Osteoblast (primary cell): ENCODE results near the gene NLRP14. TPM values are rescaled to one million over a fixed set of nuclear protein-coding genes. Genes with fewer than 3 reads are reported as not detected.

ENCODE experiments used
- DNase-seq: peaks from one replicate; pipeline ENCODE4 v3.0.0; 2011; ENCODE audit warnings: low spot score, mixed read lengths; ENCODE audit not compliant: insufficient read length; ENCODE audit errors: missing footprints
- H2AFZ ChIP-seq: 2 replicates; pipeline ENCODE4 v1.6.0; 2011; ENCODE audit warnings: mild to moderate bottlenecking, low read length
- H3K27ac ChIP-seq: 2 replicates; pipeline ENCODE4 v1.5.1; 2011; ENCODE audit warnings: mild to moderate bottlenecking, low read depth, low read length, moderate library complexity
- H3K27me3 ChIP-seq: 2 replicates; pipeline ENCODE4 v1.6.0; 2012; ENCODE audit warnings: mild to moderate bottlenecking, control low read depth, inconsistent platforms, low read length, moderate library complexity; ENCODE audit not compliant: insufficient read depth
- H3K36me3 ChIP-seq: 2 replicates; pipeline ENCODE4 v1.5.1; 2011; ENCODE audit warnings: mild to moderate bottlenecking, low read length, control low read depth, moderate library complexity; ENCODE audit not compliant: insufficient read depth
- H3K4me1 ChIP-seq: 2 replicates; pipeline ENCODE4 v1.5.1; 2011; ENCODE audit warnings: mild to moderate bottlenecking, low read length, control low read depth, moderate library complexity; ENCODE audit not compliant: insufficient read depth
- H3K4me2 ChIP-seq: 2 replicates; pipeline ENCODE4 v1.6.0; 2011; ENCODE audit warnings: mild to moderate bottlenecking, low read length; ENCODE audit not compliant: insufficient read depth
- H3K4me3 ChIP-seq: fragments of 200-600 bp; sonication (generic); 3 replicates; pipeline ENCODE4 v1.5.1; 2012; ENCODE audit warnings: mild to moderate bottlenecking, low read length, inconsistent platforms; ENCODE audit not compliant: insufficient read depth
- H3K79me2 ChIP-seq: 2 replicates; pipeline ENCODE4 v1.6.0; 2012; ENCODE audit warnings: mild to moderate bottlenecking, low read length, control low read depth, inconsistent platforms; ENCODE audit not compliant: insufficient read depth
- H3K9me3 ChIP-seq: 2 replicates; pipeline ENCODE4 v1.5.1; 2011; ENCODE audit warnings: low read depth, low read length, control low read depth
- H4K20me1 ChIP-seq: 2 replicates; pipeline ENCODE4 v1.6.0; 2012; ENCODE audit warnings: mild to moderate bottlenecking, low read length, control low read depth; ENCODE audit not compliant: insufficient read depth
- CTCF ChIP-seq: IDR thresholded peaks from 2 replicates; pipeline ENCODE4 v1.5.1; 2011; ENCODE audit warnings: mild to moderate bottlenecking, low read depth, low read length, moderate library complexity; ENCODE audit errors: extremely low read depth
- total RNA-seq: library from RNA; depleted of rRNA; stranded (reverse); fragments of >200 nt; gene quantifications from 2 replicates; pipeline ENCODE4 v1.2.3, GENCODE V29; 2012

Gene NLRP14
- total RNA-seq, 1 donor, result under 0.01 TPM

GRCh38 chr11:7021318-7021717 lies 1.0 kb downstream of the NLRP14 start:
- no peaks in the 10 kb centered on the region for H3K79me2 ChIP-seq
- H3K36me3 ChIP-seq, result no peaks in the 10 kb centered on the region
- no peak overlapping the region for H3K4me2 ChIP-seq
- TF ChIP-seq CTCF, result no peak
- no peak overlapping the region for H3K27ac ChIP-seq
- H3K27me3 ChIP-seq, result peaks cover 4% of the 10 kb centered on the region
- no peaks in the 10 kb centered on the region for H3K9me3 ChIP-seq
- no peak overlapping the region for H3K4me3 ChIP-seq
- H3K4me1 ChIP-seq, result peaks cover 8% of the 10 kb centered on the region
- H2AFZ ChIP-seq, result no peak overlapping the region
- no peak for DNase-seq
- H4K20me1 ChIP-seq, result no peaks in the 10 kb centered on the region

- H3K4me3 ChIP-seq, result no peak overlapping the region
- H3K4me1 ChIP-seq, result no peaks in the 10 kb centered on the region
- H3K79me2 ChIP-seq, result no peaks in the 10 kb centered on the region
- TF ChIP-seq CTCF, result no peak
- H3K27me3 ChIP-seq, result peaks cover 16% of the 10 kb centered on the region
- no peak overlapping the region for H3K27ac ChIP-seq
- H3K4me2 ChIP-seq, result no peak overlapping the region
- H4K20me1 ChIP-seq, result no peaks in the 10 kb centered on the region
- H3K36me3 ChIP-seq, result no peaks in the 10 kb centered on the region
- H2AFZ ChIP-seq, result no peak overlapping the region
- DNase-seq, result no peak
- no peaks in the 10 kb centered on the region for H3K9me3 ChIP-seq
Observed at GRCh38 chr11:7028141-7028540, 7.9 kb downstream of the NLRP14 start.

GRCh38 chr11:7030836-7031235 lies 10.6 kb downstream of the NLRP14 start:
- DNase-seq, result no peak
- no peaks in the 10 kb centered on the region for H3K79me2 ChIP-seq
- no peaks in the 10 kb centered on the region for H3K4me1 ChIP-seq
- peaks cover 12% of the 10 kb centered on the region for H3K27me3 ChIP-seq
- H3K36me3 ChIP-seq, result no peaks in the 10 kb centered on the region
- no peak overlapping the region for H3K4me3 ChIP-seq
- no peaks in the 10 kb centered on the region for H3K9me3 ChIP-seq
- no peaks in the 10 kb centered on the region for H4K20me1 ChIP-seq
- TF ChIP-seq CTCF, result no peak
- H3K4me2 ChIP-seq, result no peak overlapping the region
- H2AFZ ChIP-seq, result no peak overlapping the region
- H3K27ac ChIP-seq, result no peak overlapping the region

GRCh38 chr11:7031471-7031871 lies 11.2 kb downstream of the NLRP14 start:
- Histone ChIP-seq H3K79me2 (no peaks in the 10 kb centered on the region), H3K27me3 (peaks cover 12% of the 10 kb centered on the region), H3K4me2 (peak overlapping the region; percentile 2), H4K20me1 (no peaks in the 10 kb centered on the region), H3K27ac (no peak overlapping the region), H3K9me3 (no peaks in the 10 kb centered on the region), H3K4me3 (no peak overlapping the region), H2AFZ (peak overlapping the region; percentile 6), H3K4me1 (no peaks in the 10 kb centered on the region), H3K36me3 (no peaks in the 10 kb centered on the region)
- DNase-seq, result peak; percentile 1
- TF ChIP-seq CTCF, result no peak
